Urothelium cell line (cell line): Measurements from ENCODE around the gene MAP3K12.
"Not testable (repeated sequence)": the region's sequence is repeated elsewhere in the genome, so short reads cannot be mapped to it uniquely, and the experiment has no call there.

Experiments
- DNase-seq: peaks from one replicate; pipeline ENCODE4 v3.0.0; 2011; ENCODE audit warnings: low spot score, mixed read lengths
- FAIRE-seq: peaks from 2 replicates; lab custom pipeline; 2011; peaks lifted over from hg19 to GRCh38; lab: Jason Lieb, UNC

Gene MAP3K12

GRCh38 chr12:53499266-53500141 lies at the start of gene MAP3K12:
Gene MAP3K12, minus strand, starts transcription at chr12:53499458. Its CDS starts 12,067 bp downstream, at chr12:53487391.
- DNase-seq, result peak; percentile 72
- FAIRE-seq, result no peak

- DNase-seq, FAIRE-seq: not testable (repeated sequence)
Observed at GRCh38 chr12:53548354-53548753, 49.1 kb upstream of the MAP3K12 start.

GRCh38 chr12:53543539-53543938 lies 44.3 kb upstream of the MAP3K12 start:
- no peak for FAIRE-seq

GRCh38 chr12:53539526-53539925 lies 40.3 kb upstream of the MAP3K12 start:
- DNase-seq (no peak), FAIRE-seq (no peak)

More at GRCh38 chr12:53543539-53543938, 44.3 kb upstream of the MAP3K12 start:
- peak; percentile 44 for DNase-seq

- FAIRE-seq, result no peak
- DNase-seq, result no peak
Observed at GRCh38 chr12:53538209-53538689, 39.0 kb upstream of the MAP3K12 start.

GRCh38 chr12:53536962-53537361 lies 37.7 kb upstream of the MAP3K12 start:
- FAIRE-seq (no peak), DNase-seq (no peak)

GRCh38 chr12:53533471-53533870 lies 34.2 kb upstream of the MAP3K12 start:
- no peak for FAIRE-seq

GRCh38 chr12:53532524-53533445 lies 33.5 kb upstream of the MAP3K12 start:
- no peak for DNase-seq
- no peak for FAIRE-seq

More at GRCh38 chr12:53533471-53533870, 34.2 kb upstream of the MAP3K12 start:
- DNase-seq, result no peak

GRCh38 chr12:53532021-53532420 lies 32.8 kb upstream of the MAP3K12 start:
- no peak for FAIRE-seq

GRCh38 chr12:53530920-53531319 lies 31.7 kb upstream of the MAP3K12 start:
- no peak for FAIRE-seq
- DNase-seq, result peak; percentile 18

More at GRCh38 chr12:53532021-53532420, 32.8 kb upstream of the MAP3K12 start:
- no peak for DNase-seq

- DNase-seq (no peak), FAIRE-seq (no peak)
Observed at GRCh38 chr12:53530061-53530460, 30.8 kb upstream of the MAP3K12 start.

- FAIRE-seq (no peak), DNase-seq (no peak)
Observed at GRCh38 chr12:53524476-53524875, 25.2 kb upstream of the MAP3K12 start.

GRCh38 chr12:53523131-53523530 lies 23.9 kb upstream of the MAP3K12 start:
- FAIRE-seq, result no peak
- DNase-seq, result no peak

- no peak for DNase-seq
- FAIRE-seq, result no peak
Observed at GRCh38 chr12:53518381-53518780, 19.1 kb upstream of the MAP3K12 start.

- DNase-seq, result no peak
- FAIRE-seq, result no peak
Observed at GRCh38 chr12:53516758-53517455, 17.6 kb upstream of the MAP3K12 start.

GRCh38 chr12:53515291-53515680 lies 16.0 kb upstream of the MAP3K12 start:
- DNase-seq (no peak), FAIRE-seq (no peak)

GRCh38 chr12:53514628-53515290 lies 15.5 kb upstream of the MAP3K12 start:
- FAIRE-seq (no peak), DNase-seq (no peak)

- no peak for FAIRE-seq
- no peak for DNase-seq
Observed at GRCh38 chr12:53513712-53514410, 14.6 kb upstream of the MAP3K12 start.

- DNase-seq (no peak), FAIRE-seq (no peak)
Observed at GRCh38 chr12:53510181-53510812, 11.0 kb upstream of the MAP3K12 start.
